VCaP (cell line): ENCODE results near the gene KRTAP6-2.

Experiments
- H3K27ac ChIP-seq: fragments of 450-650 bp; 2 replicates; pipeline ENCODE4 v1.5.1; 2017
- CTCF ChIP-seq: fragments of 450-650 bp; conservative IDR thresholded peaks from 2 replicates; pipeline ENCODE4 v1.5.1; 2017; ENCODE audit warnings: mild to moderate bottlenecking, moderate library complexity

The KRTAP6-2 gene

GRCh38 chr21:30579346-30579745 is 19.4 kb downstream of the KRTAP6-2 start:
- peak overlapping the region; percentile 91 for H3K27ac ChIP-seq
- no peak for TF ChIP-seq CTCF

GRCh38 chr21:30577766-30578165 is 20.9 kb downstream of the KRTAP6-2 start:
- TF ChIP-seq CTCF = no peak
- peak overlapping the region; percentile 91 for H3K27ac ChIP-seq

GRCh38 chr21:30567617-30568016 is 31.1 kb downstream of the KRTAP6-2 start:
- no peak for TF ChIP-seq CTCF
- peak overlapping the region; percentile 64 for H3K27ac ChIP-seq

- peak overlapping the region; percentile 38 for H3K27ac ChIP-seq
- no peak for TF ChIP-seq CTCF
Observed at GRCh38 chr21:30563630-30564029, 35.1 kb downstream of the KRTAP6-2 start.

- no peak for TF ChIP-seq CTCF
- H3K27ac ChIP-seq = no peak overlapping the region
Observed at GRCh38 chr21:30563072-30563471, 35.6 kb downstream of the KRTAP6-2 start.

GRCh38 chr21:30561957-30562356 is 36.7 kb downstream of the KRTAP6-2 start:
- TF ChIP-seq CTCF = no peak
- H3K27ac ChIP-seq = no peak overlapping the region

- H3K27ac ChIP-seq = no peak within 1 kb of the TSS
- TF ChIP-seq CTCF = no peak
Observed at GRCh38 chr21:30561264-30561895, 37.3 kb downstream of the KRTAP6-2 start, which contains the start of gene KRTAP19-7. KRTAP19-7 (minus strand) TSS chr21:30561314; CDS start chr21:30561289, 25 bp downstream.
